GM21381 (cell line): ENCODE data around the gene NEUROD1.

Experiments
- ATAC-seq: cut with Tn5 transposase; IDR thresholded peaks from one replicate; pipeline ENCODE4 v1.9.1; 2021; ENCODE audit warnings: mild to moderate bottlenecking, moderate library complexity; ENCODE audit not compliant: unreplicated experiment

The NEUROD1 gene

GRCh38 chr2:181643151-181643550 is 37.2 kb downstream of the NEUROD1 start:
- ATAC-seq = no peak

- no peak for ATAC-seq
These were observed 38.2 kb downstream of the NEUROD1 start for GRCh38 chr2:181642086-181642485.

GRCh38 chr2:181639686-181640085 is 40.6 kb downstream of the NEUROD1 start:
- no peak for ATAC-seq

GRCh38 chr2:181632733-181633401 is 47.5 kb downstream of the NEUROD1 start:
- peak; percentile 61 for ATAC-seq

GRCh38 chr2:181628590-181629585 is 51.4 kb downstream of the NEUROD1 start:
- no peak for ATAC-seq

- no peak for ATAC-seq
These were observed 52.8 kb downstream of the NEUROD1 start for GRCh38 chr2:181627545-181627944.

GRCh38 chr2:181626671-181627070 is 53.6 kb downstream of the NEUROD1 start:
- no peak for ATAC-seq
